OCI-LY1 (cell line): ENCODE results near the gene STEAP3.

Experiments used
- H2AFZ ChIP-seq: fragments of 200-600 bp; sonication (generic), shearing (Covaris generic); 2 replicates; pipeline ENCODE4 v1.6.0; 2014; ENCODE audit warnings: antibody characterized with exemption, mild to moderate bottlenecking, low read length
- H3F3A ChIP-seq: fragments of 200-600 bp; sonication (generic), shearing (Covaris generic); 2 replicates; pipeline ENCODE4 v1.6.0; 2014; ENCODE audit warnings: mild to moderate bottlenecking, antibody characterized with exemption, low read length, moderate library complexity; ENCODE audit not compliant: insufficient read depth
- H3K27ac ChIP-seq: fragments of 200-600 bp; sonication (generic); 2 replicates; pipeline ENCODE4 v1.5.1; 2014; ENCODE audit warnings: low read length, mixed run types, mild to moderate bottlenecking, low read depth; ENCODE audit not compliant: poor library complexity, severe bottlenecking
- H3K27me3 ChIP-seq: fragments of 200-600 bp; sonication (generic); 2 replicates; pipeline ENCODE4 v1.6.0; 2014; ENCODE audit warnings: antibody characterized with exemption, mild to moderate bottlenecking, low read length, moderate library complexity; ENCODE audit not compliant: insufficient read depth
- H3K36me3 ChIP-seq: fragments of 200-600 bp; sonication (generic); 2 replicates; pipeline ENCODE4 v1.6.1; 2014; ENCODE audit warnings: mild to moderate bottlenecking, antibody characterized with exemption, low read length, moderate library complexity, mixed read lengths; ENCODE audit not compliant: insufficient read depth
- H3K4me1 ChIP-seq: fragments of 200-600 bp; sonication (generic); 2 replicates; pipeline ENCODE4 v1.5.1; 2014; ENCODE audit warnings: mild to moderate bottlenecking, low read length, moderate library complexity; ENCODE audit not compliant: insufficient read depth, severe bottlenecking
- H3K4me2 ChIP-seq: fragments of 200-600 bp; sonication (generic), shearing (Covaris generic); 2 replicates; pipeline ENCODE4 v1.6.1; 2014; ENCODE audit warnings: low read length
- H3K4me3 ChIP-seq: fragments of 200-600 bp; sonication (generic); 2 replicates; pipeline ENCODE4 v1.5.1; 2014; ENCODE audit warnings: low read length, low read depth, mild to moderate bottlenecking, mixed read lengths; ENCODE audit not compliant: poor library complexity, severe bottlenecking
- H3K79me2 ChIP-seq: fragments of 200-600 bp; shearing (Covaris generic); 2 replicates; pipeline ENCODE4 v1.6.1; 2016; ENCODE audit warnings: mixed run types, low read length, mixed read lengths; ENCODE audit not compliant: insufficient read depth
- H3K9ac ChIP-seq: fragments of 200-600 bp; sonication (generic), shearing (Covaris generic); 2 replicates; pipeline ENCODE4 v1.6.1; 2014; ENCODE audit warnings: mild to moderate bottlenecking, low read length, mixed read lengths
- H3K9me2 ChIP-seq: fragments of 200-600 bp; sonication (generic), shearing (Covaris generic); 2 replicates; pipeline ENCODE4 v1.6.1; 2014; ENCODE audit warnings: low read depth, mild to moderate bottlenecking, low read length, mixed read lengths
- H3K9me3 ChIP-seq: fragments of 200-600 bp; shearing (Covaris generic); 2 replicates; pipeline ENCODE4 v1.6.1; 2014; ENCODE audit warnings: low read length, mixed read lengths
- H4K20me1 ChIP-seq: fragments of 200-600 bp; sonication (generic), shearing (Covaris generic); 2 replicates; pipeline ENCODE4 v1.6.0; 2016; ENCODE audit warnings: mild to moderate bottlenecking, low read length; ENCODE audit not compliant: insufficient read depth
- EZH2 ChIP-seq: fragments of 200-600 bp; sonication (generic), shearing (Covaris generic); IDR thresholded peaks from 2 replicates; pipeline ENCODE4 v1.8.0; 2017; ENCODE audit warnings: borderline replicate concordance, mixed run types, mild to moderate bottlenecking, antibody characterized with exemption, low read length, moderate library complexity, mixed read lengths
- TF ChIP-seq, protein P1 (sequence below): fragments of 200-600 bp; sonication (generic), shearing (Covaris generic); IDR thresholded peaks from 2 replicates; pipeline ENCODE4 v1.5.1; 2017; ENCODE audit warnings: mild to moderate bottlenecking, antibody characterized with exemption, low read length, moderate library complexity, mixed read lengths

STEAP3 gene

DNA sequence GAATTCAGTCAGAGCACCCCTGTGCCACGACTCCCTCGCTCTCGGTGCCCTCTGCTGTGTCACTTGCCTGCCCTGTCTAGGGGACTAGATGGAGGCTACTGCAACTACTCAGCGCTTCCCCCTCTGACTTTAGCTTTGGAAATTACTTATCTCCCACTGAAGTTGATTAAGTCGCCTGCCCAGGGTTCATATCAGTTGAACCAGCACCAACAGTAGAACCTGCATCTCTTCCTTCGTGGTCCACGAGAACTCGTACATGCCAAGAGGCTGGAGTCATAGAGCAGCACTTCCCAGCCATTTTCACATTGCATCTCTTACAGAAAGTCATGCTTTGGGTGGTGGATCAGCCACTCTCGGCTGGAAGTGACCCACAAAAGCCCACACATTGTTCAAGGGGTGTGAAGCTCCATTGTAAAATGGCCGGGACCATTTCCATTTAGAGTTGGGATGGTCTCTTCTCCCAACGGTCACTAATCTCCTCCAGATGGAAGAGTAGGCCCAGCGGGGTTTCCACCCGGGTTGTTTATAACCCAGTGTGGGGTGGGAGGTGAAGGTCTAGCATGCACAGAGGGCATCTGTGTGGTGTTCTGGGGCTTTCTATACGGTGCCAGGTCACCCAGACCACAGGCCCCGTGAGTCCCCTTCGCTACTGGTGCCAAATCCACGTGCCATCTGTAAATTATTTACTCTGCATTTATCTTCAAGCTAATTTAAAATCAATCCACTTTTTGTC lies 38.0 kb downstream of the STEAP3 start:
- Histone ChIP-seq H2AFZ (no peak overlapping the region), H3K79me2 (no peaks in the 10 kb centered on the region), H3K36me3 (no peaks in the 10 kb centered on the region), H3K9me2 (no peaks in the 10 kb centered on the region), H3K4me1 (no peaks in the 10 kb centered on the region), H3K4me3 (no peak overlapping the region), H3K9ac (no peak overlapping the region), H3K27ac (no peak overlapping the region), H3K4me2 (no peak overlapping the region), H3K27me3 (no peaks in the 10 kb centered on the region), H4K20me1 (no peaks in the 10 kb centered on the region), H3K9me3 (no peaks in the 10 kb centered on the region), H3F3A (no peaks in the 10 kb centered on the region)
- TF ChIP-seq EZH2, result no peak
- TF ChIP-seq, protein P1, sequence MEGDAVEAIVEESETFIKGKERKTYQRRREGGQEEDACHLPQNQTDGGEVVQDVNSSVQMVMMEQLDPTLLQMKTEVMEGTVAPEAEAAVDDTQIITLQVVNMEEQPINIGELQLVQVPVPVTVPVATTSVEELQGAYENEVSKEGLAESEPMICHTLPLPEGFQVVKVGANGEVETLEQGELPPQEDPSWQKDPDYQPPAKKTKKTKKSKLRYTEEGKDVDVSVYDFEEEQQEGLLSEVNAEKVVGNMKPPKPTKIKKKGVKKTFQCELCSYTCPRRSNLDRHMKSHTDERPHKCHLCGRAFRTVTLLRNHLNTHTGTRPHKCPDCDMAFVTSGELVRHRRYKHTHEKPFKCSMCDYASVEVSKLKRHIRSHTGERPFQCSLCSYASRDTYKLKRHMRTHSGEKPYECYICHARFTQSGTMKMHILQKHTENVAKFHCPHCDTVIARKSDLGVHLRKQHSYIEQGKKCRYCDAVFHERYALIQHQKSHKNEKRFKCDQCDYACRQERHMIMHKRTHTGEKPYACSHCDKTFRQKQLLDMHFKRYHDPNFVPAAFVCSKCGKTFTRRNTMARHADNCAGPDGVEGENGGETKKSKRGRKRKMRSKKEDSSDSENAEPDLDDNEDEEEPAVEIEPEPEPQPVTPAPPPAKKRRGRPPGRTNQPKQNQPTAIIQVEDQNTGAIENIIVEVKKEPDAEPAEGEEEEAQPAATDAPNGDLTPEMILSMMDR, result no peak

DNA sequence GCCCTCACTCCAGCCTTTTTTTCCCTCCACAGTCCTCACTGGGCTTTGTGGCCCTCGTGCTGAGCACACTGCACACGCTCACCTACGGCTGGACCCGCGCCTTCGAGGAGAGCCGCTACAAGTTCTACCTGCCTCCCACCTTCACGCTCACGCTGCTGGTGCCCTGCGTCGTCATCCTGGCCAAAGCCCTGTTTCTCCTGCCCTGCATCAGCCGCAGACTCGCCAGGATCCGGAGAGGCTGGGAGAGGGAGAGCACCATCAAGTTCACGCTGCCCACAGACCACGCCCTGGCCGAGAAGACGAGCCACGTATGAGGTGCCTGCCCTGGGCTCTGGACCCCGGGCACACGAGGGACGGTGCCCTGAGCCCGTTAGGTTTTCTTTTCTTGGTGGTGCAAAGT lies 39.4 kb downstream of the STEAP3 start:
- no peak overlapping the region for H3K27ac ChIP-seq

DNA sequence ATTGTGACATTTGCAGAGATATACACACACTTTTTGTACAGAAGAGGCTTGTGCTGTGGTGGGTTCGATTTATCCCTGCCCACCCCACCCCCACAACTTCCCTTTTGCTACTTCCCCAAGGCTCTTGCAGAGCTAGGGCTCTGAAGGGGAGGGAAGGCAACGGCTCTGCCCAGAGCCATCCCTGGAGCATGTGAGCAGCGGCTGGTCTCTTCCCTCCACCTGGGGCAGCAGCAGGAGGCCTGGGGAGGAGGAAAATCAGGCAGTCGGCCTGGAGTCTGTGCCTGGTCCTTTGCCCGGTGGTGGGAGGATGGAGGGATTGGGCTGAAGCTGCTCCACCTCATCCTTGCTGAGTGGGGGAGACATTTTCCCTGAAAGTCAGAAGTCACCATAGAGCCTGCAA lies 40.0 kb downstream of the STEAP3 start:
- H3K4me2 ChIP-seq, result no peak overlapping the region
- no peaks in the 10 kb centered on the region for H3K9me3 ChIP-seq
- no peak overlapping the region for H2AFZ ChIP-seq
- H3K9me2 ChIP-seq, result no peaks in the 10 kb centered on the region
- H3K27ac ChIP-seq, result no peak overlapping the region
- no peak overlapping the region for H3K4me3 ChIP-seq
- no peaks in the 10 kb centered on the region for H3K79me2 ChIP-seq
- H3K9ac ChIP-seq, result no peak overlapping the region
- no peaks in the 10 kb centered on the region for H3K4me1 ChIP-seq
- H4K20me1 ChIP-seq, result no peaks in the 10 kb centered on the region
- no peaks in the 10 kb centered on the region for H3F3A ChIP-seq
- TF ChIP-seq, protein P1, result no peak
- TF ChIP-seq EZH2, result no peak
- H3K27me3 ChIP-seq, result no peaks in the 10 kb centered on the region
- no peaks in the 10 kb centered on the region for H3K36me3 ChIP-seq

More for the DNA sequence above, 39.4 kb downstream of the STEAP3 start:
- Histone ChIP-seq H3K9me3 (no peaks in the 10 kb centered on the region), H3K27me3 (no peaks in the 10 kb centered on the region), H3K9ac (no peak overlapping the region), H3K4me1 (no peaks in the 10 kb centered on the region), H3K79me2 (no peaks in the 10 kb centered on the region), H3F3A (no peaks in the 10 kb centered on the region), H3K36me3 (no peaks in the 10 kb centered on the region), H3K4me2 (no peak overlapping the region), H3K9me2 (no peaks in the 10 kb centered on the region), H2AFZ (no peak overlapping the region), H3K4me3 (no peak overlapping the region), H4K20me1 (no peaks in the 10 kb centered on the region)
- no peak for TF ChIP-seq EZH2
- TF ChIP-seq, protein P1, result no peak
